GM18858 (cell line): ENCODE measurements around the gene SMCO1.
"Not testable (repeated sequence)": the region's sequence is repeated elsewhere in the genome, so short reads cannot be mapped to it uniquely, and the experiment has no call there.

Source experiments
- ATAC-seq: cut with Tn5 transposase; IDR thresholded peaks from one replicate; pipeline ENCODE4 v1.9.1; 2021; ENCODE audit not compliant: unreplicated experiment

Gene SMCO1

DNA sequence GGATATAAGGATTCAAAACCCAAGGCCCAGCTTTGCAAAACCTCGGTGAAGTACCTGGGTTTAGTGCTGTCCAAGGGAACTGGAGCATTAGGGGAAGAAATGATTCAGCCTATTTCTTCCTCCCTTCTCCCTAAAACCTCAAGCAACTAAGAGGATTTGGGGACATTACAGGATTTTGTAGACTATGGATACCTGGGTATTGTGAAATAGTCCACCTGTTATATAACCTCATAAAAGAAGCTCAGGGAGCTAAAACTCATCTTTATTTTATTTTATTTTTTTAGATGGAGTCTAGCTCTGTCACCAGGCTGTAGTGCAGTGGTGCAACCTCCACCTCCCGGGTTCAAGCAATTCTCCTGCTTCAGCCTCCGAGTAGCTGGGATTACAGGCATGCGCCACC is 8.7 kb upstream of the SMCO1 start:
- no peak for ATAC-seq

DNA sequence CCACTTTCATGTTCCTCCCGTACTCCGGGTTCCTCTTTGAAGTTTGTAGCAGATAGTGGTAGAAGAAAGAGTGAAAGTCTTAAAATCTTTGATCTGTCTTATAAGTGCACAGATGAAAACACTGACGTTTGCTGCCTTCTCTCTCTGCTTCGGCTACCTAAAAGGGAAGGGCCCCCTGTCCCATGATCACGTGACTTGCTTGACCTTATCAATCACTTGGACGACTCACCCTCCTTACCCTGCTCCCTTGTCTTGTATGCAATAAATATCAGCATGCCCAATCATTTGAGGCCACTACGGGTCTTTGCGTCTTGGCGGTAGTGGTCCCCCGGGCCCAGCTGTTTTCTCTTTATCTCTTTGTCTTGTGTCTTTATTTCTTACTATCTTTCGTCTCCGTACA is 6.1 kb upstream of the SMCO1 start:
- not testable (repeated sequence) for ATAC-seq

DNA sequence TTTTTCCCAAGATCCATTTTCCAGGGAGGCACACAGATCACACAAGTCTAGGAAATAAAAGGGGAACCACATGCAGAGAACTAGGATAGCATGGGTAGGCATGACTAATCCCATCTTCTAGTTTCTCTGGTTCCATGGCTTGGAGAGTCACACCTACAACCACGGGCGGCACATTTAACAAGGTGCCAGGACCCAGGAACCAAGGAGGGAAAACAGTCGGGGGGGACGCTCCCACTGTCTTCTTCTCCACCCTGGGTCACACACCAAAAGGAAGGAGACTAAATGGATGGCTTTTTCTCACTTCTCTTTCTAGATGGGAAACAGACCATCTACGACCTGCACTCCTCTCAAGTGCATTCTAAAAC is 4.6 kb upstream of the SMCO1 start:
- no peak for ATAC-seq

DNA sequence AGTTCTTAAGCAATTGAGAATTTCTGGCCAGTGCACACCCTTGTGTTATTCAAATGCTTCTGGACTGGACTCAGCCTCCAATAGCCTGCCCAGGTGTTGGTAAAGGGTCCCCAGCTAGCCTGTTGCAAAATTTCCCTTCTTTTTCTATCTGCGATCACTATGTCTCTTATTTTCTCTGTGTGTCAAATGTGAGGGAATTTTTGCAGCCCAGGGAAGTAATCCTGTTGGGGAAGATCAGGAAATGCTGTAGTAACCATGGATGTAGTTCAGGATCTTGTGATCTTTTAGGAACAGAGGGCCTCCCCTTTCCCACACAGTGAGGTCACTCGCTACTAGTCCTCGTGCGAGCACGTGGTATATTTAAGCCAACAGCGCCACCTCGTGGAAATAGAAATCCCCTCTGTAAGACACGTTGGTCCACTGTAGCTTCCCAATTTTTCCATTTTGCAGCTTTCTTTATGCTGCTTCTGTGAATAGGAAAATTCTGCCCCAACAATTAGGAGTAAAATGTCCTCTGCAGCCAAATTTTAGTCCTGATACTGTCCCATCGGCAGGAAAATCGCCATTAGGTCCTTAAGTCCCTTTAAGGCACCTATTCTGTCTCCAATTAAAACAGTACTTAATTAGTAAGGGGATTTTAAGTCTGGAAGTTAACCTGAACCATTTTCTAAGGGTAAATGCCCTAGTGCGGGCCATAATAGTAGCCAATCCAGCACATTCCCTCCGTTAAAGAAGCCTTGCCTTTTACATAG is 4.0 kb upstream of the SMCO1 start:
- ATAC-seq: no peak

DNA sequence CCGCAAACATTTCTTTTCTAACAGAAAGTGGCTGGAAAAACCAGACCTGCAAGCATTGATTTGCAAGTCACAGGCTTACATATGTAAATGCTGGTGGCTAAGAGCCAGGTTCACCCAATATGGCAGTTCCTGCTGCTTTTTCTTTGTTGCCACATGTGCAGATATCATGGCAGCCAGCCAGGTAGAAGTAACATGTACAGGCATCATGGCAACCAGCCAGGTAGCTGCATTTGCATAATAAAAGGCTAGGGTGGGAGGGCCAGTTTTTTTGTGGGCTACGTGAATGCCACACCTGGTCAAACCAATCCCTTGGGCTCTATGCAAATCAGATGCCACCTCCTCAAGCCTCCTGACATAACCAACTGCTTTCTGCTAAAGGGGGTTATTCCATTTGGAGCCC is 2.8 kb upstream of the SMCO1 start:
- no peak for ATAC-seq

DNA sequence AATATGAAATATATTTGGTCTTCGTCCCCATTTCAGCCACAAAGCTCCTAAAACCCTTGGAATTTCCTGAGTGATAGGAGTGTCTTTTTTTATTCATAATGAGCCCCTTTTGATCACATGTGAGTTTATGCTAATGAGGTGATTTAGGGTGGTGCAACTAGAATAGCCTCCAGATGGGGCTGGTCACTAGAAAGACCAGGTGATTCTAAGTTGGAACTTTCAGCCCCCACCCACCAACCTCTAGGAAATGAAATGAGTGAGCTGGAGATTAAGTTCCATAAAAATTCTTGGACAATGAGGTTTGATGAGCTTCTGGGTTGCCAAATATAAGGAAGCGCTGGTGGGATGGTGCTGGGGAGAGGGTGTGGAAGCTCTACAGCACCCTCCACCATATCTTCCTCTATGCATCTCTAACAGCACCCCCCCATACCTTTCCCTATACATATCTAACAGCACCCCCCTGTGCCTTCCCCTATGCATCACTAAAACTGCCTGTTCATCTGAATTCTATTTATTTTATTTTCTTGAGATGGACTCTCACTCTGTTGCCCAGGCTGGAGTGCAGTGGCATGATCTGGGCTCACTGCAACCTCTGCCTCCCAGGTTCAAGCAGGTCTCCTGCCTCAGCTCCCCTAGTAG is 2.1 kb upstream of the SMCO1 start:
- ATAC-seq: no peak

DNA sequence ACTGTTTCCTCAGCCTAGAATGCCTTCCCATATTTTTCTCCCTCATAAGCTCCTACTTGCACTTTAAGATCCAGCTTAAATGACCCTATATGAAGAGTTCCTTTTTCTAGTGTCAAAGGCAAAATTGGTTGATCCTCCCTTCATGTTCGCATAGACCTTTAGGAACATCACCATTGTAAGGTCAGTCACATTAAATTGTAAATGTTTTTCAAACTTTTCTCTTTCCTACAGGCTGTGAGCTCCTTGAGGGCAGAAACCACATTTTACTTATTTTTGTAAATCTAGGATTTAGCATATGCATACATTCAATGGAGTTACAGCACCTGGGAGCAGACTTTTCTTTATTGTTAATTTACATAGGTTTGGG is 813 bp downstream of the SMCO1 start:
- no peak for ATAC-seq

DNA sequence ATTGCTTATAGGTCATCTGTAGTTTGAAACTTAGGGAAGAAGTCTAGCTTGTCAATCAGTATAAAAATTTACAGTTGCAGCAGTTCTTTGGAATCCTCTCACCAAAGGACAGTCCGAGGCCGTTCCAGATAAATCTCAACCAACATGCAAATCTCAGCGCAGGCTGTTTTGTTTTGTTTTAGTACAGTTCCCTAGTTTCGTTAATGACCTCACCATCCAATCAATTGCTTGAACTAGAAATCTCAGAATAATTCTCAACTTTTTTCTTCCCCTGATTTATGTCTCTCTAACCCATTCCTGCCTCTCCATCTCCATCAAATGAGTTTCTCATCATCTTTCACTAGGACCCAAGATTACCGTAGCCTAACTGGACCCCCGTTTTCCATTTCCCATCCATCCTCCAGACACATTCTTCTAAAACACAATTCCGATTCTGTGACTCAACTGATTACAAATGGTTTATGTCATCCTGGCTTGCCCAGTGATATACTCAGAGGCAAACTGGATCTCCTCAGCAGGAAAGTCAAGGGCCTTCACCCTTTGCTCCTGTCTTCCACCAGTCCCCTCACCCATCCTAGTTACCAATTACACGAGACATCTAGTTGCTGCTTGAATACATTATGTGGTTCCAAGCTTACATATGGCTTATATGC is 1.3 kb downstream of the SMCO1 start:
- no peak for ATAC-seq

DNA sequence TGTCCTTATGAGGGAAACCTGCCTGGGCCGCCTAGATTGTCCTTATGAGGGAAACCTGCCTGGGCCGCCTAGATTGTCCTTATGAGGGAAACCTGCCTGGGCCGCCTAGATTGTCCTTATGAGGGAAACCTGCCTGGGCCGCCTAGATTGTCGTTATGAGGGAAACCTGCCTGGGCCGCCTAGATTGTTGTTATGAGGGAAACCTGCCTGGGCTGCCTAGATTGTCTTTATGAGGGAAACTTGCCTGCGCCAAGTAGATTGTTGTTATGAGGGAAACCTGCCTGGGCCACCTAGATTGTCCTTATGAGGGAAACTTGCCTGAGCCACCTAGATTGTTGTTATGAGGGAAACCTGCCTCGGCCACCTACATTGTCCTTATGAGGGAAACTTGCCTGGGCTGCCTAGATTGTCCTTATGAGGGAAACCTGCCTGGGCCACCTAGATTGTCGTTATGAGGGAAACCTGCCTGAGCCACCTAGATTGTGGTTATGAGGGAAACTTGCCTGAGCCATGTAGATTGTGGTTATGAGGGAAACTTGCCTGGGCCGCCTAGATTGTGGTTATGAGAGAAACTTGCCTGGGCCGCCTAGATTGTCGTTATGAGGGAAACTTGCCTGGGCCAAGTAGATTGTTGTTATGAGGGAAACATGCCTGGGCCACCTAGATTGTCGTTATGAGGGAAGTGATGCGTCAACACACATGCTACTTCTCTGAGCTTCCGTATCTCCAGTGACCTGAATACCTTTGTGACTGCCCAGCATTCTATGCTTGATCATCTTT is 3.3 kb downstream of the SMCO1 start:
- ATAC-seq: not testable (repeated sequence)

DNA sequence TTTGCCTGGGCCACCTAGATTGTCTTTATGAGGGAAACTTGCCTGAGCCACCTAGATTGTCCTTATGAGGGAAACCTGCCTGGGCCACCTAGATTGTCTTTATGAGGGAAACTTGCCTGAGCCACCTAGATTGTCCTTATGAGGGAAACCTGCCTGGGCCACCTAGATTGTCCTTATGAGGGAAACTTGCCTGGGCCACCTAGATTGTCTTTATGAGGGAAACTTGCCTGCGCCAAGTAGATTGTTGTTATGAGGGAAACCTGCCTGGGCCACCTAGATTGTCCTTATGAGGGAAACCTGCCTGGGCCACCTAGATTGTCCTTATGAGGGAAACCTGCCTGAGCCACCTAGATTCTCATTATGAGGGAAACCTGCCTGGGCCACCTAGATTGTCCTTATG is 4.0 kb downstream of the SMCO1 start:
- ATAC-seq: not testable (repeated sequence)

DNA sequence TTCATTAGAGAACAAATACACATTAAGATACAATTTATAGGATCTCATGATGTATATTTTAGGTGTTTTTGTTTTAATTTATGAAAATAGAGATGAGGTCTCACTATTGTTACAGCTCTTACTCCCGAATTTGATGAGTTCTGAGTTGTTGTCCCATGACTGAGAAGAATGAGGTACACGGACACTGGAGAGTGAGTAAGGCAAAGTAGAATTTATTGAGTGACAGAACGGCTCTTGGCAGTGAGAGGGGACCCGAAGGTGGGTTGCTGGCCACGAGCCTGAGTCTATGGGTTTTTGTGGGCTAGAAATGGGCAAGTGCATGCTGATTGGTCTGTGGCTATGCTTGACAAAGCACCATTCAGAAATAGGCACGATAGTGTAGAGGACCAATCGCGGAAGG is 8.5 kb downstream of the SMCO1 start:
- no peak for ATAC-seq

DNA sequence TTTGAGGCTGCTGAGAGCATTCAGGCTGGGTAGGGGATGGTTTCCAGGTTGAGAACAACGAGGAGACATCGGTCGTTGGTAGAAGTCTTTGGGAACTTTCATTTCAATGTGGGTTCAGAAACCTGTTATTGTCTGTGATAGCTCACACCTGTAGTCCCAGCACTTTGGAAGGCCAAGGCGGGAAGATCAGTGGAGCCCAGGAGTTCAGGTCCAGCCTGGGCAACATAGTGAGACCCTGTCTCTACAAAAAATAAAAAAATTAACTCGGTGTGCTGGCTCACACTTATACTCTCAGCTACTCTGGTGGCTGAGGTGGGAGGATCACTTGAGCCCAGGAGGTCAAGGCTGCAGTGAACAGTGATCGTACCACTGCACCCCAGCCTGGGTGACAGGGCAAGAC is 10.6 kb downstream of the SMCO1 start:
- ATAC-seq: no peak

DNA sequence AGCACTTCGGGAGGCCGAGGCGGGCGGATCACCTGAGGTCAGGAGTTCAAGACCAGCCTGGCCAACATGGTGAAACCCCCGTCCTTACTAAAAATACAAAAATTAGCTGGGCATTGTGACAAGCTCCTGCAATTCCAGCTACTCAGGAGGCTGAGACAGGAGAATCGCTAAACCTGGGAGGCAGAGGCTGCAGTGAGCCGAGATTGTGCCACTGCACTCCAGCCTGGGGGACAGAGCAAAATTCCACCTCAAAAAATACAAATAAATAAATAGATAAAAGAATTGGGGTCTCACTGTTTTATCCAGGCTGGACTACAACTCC is 11.1 kb downstream of the SMCO1 start:
- not testable (repeated sequence) for ATAC-seq

DNA sequence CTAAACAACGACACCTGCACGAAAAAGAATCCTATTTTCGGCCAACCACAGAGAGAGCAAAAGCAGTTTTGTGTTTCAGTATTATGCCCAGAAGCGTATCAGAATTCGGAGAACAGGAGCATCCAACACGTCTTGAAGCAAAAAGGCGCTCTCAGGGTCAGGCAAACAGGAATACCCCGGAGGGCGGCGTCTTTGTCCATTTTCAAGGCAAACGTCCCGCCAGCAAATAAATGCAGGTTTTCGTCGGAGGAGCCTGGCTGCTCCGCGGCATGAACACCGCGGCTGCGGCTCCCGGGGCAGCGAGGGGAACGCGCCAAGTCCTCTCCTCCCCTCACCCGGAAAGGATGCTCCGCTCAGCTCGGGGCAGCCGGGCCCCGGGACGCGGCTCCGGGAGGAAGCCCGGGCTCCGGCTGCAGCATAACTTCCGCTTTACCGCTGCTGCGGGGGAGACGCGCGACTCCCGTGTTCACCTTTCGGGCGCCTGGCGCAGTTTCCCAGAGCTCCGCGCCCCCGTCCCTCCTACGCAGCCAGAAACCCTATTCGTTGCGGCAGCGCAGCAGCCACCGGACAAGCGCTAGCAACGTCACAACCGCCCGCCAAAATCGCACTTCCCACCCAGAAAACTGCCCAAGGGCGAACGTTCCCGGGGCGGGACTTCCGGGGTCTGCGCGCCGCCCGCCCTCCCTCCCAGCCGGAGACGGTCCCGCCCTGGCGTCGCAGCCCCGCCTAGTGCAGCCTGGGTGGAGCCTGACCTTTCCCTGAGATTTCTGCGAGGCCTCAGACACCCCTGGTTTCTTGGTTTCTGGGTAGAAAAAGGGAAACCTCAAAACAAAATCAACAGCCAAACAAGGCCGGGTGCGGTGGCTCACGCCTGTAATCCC is 11.7 kb downstream of the SMCO1 start, which contains the start of gene RNF168:
Gene RNF168 (minus strand): TSS at position 573 of the 881 bp plus-strand sequence. CDS start 595 bp downstream, outside the sequence.
- peak; percentile 81 for ATAC-seq

DNA sequence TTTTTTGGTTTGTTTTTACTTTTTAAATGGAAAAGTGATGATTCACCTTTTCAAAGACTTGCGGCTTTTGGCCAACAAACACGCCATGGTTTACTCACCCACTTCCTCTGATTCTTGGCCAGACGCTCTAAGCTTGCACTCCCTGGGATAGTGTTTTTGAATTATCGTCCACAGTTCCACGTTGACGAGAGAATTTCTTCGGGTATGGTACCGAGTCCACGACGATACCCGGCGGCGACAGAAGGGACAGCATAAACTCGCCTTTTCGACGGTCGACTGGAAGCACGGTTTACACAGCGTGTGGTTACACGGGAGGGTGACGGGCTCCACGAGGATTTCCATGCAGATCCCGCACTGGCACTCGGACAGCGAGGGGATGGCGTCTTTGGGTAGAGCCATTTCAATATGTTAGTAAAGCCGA is 12.4 kb downstream of the SMCO1 start:
- ATAC-seq: no peak

DNA sequence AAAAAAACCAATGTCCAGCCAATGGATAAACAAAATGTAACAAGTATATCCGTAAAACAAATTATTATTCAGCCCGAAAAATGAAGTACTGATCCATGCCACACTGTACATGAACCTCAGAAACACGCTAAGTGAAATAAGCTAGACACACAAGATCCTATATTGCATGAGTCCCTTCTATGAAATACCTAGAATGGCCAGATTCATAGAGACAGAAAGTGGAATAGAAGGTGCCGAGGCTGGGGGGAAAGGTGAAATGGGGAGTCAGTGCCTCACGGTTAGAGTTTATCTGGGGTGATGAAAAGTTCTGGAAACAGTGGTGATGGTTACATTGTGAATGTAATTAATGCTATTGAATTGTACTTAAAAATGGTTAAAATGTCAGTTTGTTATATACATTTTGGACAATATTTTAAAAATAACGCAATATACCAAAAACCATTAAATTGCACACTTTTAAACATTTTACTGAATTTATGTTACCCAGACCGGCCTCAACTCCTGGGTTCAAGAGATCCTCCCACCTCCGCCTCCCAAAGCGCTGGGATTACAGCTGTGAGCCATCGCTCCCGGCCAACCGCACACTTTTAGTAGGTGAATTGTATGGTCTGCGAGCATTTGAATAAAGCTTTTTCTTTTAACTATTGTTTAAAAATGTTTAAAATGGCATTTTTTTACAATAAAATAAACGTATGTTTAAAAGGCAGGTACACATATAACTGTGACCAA is 13.7 kb downstream of the SMCO1 start:
- ATAC-seq: no peak

DNA sequence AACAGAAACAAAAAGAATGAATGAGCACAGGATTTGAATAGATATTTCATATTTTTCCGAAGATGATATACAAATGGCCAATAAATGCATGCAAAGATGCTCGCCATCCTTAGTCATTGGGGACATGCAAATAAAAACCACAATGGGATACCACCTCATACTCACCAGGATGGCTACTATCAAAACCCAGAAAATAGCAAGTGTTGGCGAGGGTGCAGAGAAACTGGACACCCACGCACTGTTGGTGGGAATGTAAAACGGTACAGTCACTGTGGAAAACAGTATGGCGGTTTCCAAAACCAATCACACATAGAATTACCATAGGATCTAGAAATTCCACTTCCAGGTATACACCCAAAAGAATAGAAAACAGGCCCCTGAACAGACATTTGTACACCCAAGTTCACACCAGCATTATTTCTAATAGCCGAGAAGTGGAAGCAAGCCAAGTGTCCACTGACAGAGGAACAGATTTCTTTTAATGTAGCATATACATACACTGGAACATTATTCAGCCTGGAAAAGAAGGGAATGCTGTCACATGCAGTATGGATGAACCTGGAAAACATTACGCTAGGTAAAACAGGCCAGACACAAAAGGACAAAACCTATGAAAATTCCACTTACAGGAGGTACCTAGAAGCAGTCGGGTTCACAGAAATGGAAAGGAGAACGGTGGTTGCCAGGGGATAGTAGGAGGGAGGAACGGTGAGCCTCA is 15.2 kb downstream of the SMCO1 start:
- ATAC-seq: no peak

DNA sequence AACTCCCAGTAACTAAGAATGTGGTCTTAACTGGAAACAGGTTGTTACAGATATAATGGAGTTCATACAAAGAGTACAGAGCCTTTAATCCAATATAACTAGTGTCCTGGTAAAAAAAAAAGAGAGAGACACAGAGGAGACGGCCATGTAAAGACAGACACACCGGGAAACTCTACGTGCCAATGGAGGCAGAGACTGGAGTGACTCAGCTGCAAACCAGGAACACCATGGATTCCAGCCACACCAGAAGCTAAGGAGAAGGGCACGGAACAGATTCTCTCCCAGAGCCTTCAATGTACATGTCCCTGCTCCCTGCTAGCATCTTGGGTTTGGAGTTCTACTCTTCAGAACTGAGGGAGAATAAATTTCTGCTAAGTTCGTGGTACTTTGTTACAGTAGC is 16.1 kb downstream of the SMCO1 start:
- ATAC-seq: no peak

DNA sequence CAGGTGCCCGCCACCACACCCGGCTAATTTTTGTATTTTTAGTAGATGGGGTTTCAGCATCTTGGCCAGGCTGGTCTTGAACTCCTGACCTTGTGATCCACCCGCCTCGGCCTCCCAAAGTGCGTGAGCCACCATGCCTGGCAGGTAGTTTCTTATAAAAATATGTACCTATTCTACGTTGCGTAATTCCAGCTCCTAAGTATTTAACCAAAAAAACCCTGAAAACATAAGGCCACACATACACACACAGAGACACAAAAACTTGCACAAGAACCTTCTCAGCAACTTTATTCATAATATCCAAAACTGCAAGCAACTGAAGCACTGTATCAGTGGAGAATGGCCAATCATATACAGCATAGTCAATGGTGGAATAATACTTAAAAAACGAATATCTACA is 16.8 kb downstream of the SMCO1 start:
- no peak for ATAC-seq
